ENCODE measurements around the gene MVB12A. TPM values are rescaled to one million over a fixed set of nuclear protein-coding genes. Genes with fewer than 3 reads are reported as not detected.

MVB12A gene
- total and polyA plus RNA-seq, 9 of the 15 experiments (the other 6 are each of a cell fraction or from before 2014, with no cell fraction given) = 1.2 to 46.2 (median 22.4) TPM

DNA sequence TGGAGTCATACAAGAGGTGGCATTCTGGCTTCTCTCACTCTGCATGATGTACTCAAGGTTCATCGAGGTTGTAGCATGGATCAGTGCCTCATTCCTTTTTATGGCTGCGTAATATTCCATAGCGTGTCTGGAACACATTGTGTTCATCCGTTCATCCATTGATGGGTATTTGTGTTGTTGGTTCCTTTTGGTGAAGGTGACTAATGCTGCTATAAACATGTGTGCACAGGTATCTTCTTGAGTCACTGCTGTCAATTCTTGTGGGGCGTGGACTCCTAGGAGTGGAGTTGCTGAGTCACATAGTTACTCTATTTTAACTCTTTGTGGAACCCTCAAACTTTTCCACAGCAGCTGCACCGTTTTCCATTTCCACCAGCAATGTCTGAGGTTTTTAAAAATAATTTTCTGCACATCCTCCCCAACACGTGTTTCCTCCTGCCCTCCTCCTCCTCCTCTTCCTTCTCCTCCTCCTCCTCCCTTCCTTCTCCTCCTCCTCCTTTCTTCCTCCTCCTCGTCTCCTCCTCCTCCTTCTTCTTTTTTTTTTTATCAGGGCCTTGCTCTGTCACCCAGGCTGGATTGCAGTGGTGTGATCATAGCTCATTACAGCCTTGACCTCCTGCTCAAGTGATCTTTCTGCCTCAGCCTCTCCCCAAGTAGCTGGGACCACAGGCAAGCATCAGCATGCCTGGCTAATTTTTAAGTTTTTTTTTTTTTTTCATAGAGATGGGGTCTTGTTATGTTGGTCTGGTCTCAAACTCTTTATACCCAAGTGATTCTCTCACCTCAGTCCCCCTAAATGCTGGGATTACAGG, 30.6 kb downstream of the MVB12A start (continued):
- TF ChIP-seq C11orf30 (IDR thresholded peaks at IDR 0.05; ENCODE audit: low read depth) (peak; percentile 89), LEF1 (IDR thresholded peaks at IDR 0.05) (0 out of 2 replicates have a peak, but pooled peaks have one; percentile 37), TOE1 (IDR thresholded peaks at IDR 0.05; ENCODE audit: borderline replicate concordance) (0 out of 2 replicates have a peak, but pooled peaks have one; percentile 70), TOE1 (CRISPR knock-in tag; IDR thresholded peaks at IDR 0.05; ENCODE audit: borderline replicate concordance, low read depth) (no peak), PHF20 (IDR thresholded peaks at IDR 0.05; ENCODE audit: partially characterized antibody) (peak; percentile 50), MAFK (IDR thresholded peaks at IDR 0.05; ENCODE audit: low read length) (peak; percentile 65; the same call in 1 of the 2 replicates), JUND (IDR thresholded peaks at IDR 0.05; ENCODE audit: borderline replicate concordance, low read depth, low read length) (peak; percentile 19; the same call in 1 of the 2 replicates), JUND (tag; IDR thresholded peaks at IDR 0.05; ENCODE audit: borderline replicate concordance, low read depth, low read length) (peak; percentile 67; the same call in 2 of the 3 replicates), FOXK2 (conservative IDR thresholded peaks at IDR 0.05 in 1 of 2, IDR thresholded peaks at IDR 0.05 in 1 of 2; ENCODE audit: low read depth in 2 of 2) (peak in 1 of 2 experiments; percentile 51; a peak in 1 of 4 replicates), NFRKB (IDR thresholded peaks at IDR 0.05; ENCODE audit: low read depth) (0 out of 2 replicates have a peak, but pooled peaks have one; percentile 21), KDM1A (IDR thresholded peaks at IDR 0.05) (peak; percentile 56 to 83; a peak in 2 of 4 replicates), SMARCE1 (IDR thresholded peaks at IDR 0.05) (peak; percentile 61; the same call in 1 of the 2 replicates), BCOR (IDR thresholded peaks at IDR 0.05) (peak; percentile 87), BMI1 (IDR thresholded peaks at IDR 0.05; ENCODE audit: low read length) (no peak), HDAC2 (IDR thresholded peaks at IDR 0.05) (0 out of 2 replicates have a peak, but pooled peaks have one; percentile 66), FOXA3 (CRISPR knock-in tag; conservative IDR thresholded peaks at IDR 0.05 in 1 of 2, IDR thresholded peaks at IDR 0.05 in 1 of 2) (0 out of 4 replicates have a peak, but pooled peaks of 1 of the 2 experiments have one; percentile 17), POLR2AphosphoS5 (IDR thresholded peaks at IDR 0.05; ENCODE audit: control insufficient read depth, insufficient read depth, low read depth, low read length) (no peak), LARP7 (IDR thresholded peaks at IDR 0.05) (0 out of 2 replicates have a peak, but pooled peaks have one; percentile 57)
- TF ChIP-seq, protein P1, sequence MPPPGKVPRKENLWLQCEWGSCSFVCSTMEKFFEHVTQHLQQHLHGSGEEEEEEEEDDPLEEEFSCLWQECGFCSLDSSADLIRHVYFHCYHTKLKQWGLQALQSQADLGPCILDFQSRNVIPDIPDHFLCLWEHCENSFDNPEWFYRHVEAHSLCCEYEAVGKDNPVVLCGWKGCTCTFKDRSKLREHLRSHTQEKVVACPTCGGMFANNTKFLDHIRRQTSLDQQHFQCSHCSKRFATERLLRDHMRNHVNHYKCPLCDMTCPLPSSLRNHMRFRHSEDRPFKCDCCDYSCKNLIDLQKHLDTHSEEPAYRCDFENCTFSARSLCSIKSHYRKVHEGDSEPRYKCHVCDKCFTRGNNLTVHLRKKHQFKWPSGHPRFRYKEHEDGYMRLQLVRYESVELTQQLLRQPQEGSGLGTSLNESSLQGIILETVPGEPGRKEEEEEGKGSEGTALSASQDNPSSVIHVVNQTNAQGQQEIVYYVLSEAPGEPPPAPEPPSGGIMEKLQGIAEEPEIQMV (tag; conservative IDR thresholded peaks at IDR 0.05; ENCODE audit: low read depth) = 0 out of 2 replicates have a peak, but pooled peaks have one; percentile 23
- TF ChIP-seq, protein P2, sequence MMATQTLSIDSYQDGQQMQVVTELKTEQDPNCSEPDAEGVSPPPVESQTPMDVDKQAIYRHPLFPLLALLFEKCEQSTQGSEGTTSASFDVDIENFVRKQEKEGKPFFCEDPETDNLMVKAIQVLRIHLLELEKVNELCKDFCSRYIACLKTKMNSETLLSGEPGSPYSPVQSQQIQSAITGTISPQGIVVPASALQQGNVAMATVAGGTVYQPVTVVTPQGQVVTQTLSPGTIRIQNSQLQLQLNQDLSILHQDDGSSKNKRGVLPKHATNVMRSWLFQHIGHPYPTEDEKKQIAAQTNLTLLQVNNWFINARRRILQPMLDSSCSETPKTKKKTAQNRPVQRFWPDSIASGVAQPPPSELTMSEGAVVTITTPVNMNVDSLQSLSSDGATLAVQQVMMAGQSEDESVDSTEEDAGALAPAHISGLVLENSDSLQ (IDR thresholded peaks at IDR 0.05) = peak; percentile 13; the same call in 1 of the 2 replicates
- TF ChIP-seq, protein P3, sequence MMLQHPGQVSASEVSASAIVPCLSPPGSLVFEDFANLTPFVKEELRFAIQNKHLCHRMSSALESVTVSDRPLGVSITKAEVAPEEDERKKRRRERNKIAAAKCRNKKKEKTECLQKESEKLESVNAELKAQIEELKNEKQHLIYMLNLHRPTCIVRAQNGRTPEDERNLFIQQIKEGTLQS (IDR thresholded peaks at IDR 0.05) = peak; percentile 68
- TF ChIP-seq, protein P3 (CRISPR knock-in tag; conservative IDR thresholded peaks at IDR 0.05) = no peak
- TF ChIP-seq, protein P4, sequence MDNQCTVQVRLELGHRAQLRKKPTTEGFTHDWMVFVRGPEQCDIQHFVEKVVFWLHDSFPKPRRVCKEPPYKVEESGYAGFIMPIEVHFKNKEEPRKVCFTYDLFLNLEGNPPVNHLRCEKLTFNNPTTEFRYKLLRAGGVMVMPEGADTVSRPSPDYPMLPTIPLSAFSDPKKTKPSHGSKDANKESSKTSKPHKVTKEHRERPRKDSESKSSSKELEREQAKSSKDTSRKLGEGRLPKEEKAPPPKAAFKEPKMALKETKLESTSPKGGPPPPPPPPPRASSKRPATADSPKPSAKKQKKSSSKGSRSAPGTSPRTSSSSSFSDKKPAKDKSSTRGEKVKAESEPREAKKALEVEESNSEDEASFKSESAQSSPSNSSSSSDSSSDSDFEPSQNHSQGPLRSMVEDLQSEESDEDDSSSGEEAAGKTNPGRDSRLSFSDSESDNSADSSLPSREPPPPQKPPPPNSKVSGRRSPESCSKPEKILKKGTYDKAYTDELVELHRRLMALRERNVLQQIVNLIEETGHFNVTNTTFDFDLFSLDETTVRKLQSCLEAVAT (IDR thresholded peaks at IDR 0.05) = peak in 1 of 2 experiments; percentile 54; a peak in 1 of 4 replicates
